Spleen (tissue), 7 donors: ENCODE measurements around the gene C7orf57.

Experiments used
- CTCF ChIP-seq, 11 experiments: fragments of 200-600 bp in 7 of 11; fragments of 450-650 bp in 4 of 11; sonication (generic) in 4 of 11; IDR thresholded peaks in 8 of 11; conservative IDR thresholded peaks in 3 of 11; 1 replicate in 7 of 11; 2 replicates in 4 of 11; pipeline versions ENCODE4 v1.4.0 to v1.8.0; 2016 to 2021; ENCODE audit warnings: antibody characterized with exemption in 11 of 11, inconsistent platforms in 4 of 11, mild to moderate bottlenecking in 1 of 11
- POLR2AphosphoS5 ChIP-seq, 3 donors: sonication (generic); formaldehyde crosslinking; IDR thresholded peaks; one replicate each; pipeline ENCODE4 v1.5.1; 2017; ENCODE audit warnings: antibody characterized with exemption in 3 of 3
- donor health status: DM: no; HTN: no; CAD: no; lungs with moderate emphysema.
- donor health status: DM: no; HTN: no; CAD: no.
- donor health status: DM: no; HTN: no; CAD: no.

GRCh38 chr7:48087349-48087748, 52.0 kb downstream of the C7orf57 start:
- TF ChIP-seq CTCF (IDR thresholded peaks at IDR 0.05 in 8 of 11, conservative IDR thresholded peaks at IDR 0.05 in 3 of 11), result peak in 4 of 11 experiments; percentile 5 to 23 (median 15)
- peak in 1 of 3 donors; percentile 81 for TF ChIP-seq POLR2AphosphoS5 (IDR thresholded peaks at IDR 0.05)
